Ovary (tissue), 9 donors: ENCODE results near the gene PPP4R3A. TPM values are rescaled to one million over a fixed set of nuclear protein-coding genes. Genes with fewer than 3 reads are reported as not detected.

Experiments
- DNase-seq, 5 donors: peaks; one replicate each; pipeline ENCODE4 v3.0.0-alpha.2; 2019 to 2020
- H3K27ac ChIP-seq, 2 donors: fragments of 200-600 bp; one replicate each; pipeline versions ENCODE4 v1.5.1 to v1.8.0; 2019 to 2022
- H3K27me3 ChIP-seq: fragments of 200-600 bp; one replicate; pipeline ENCODE4 v1.8.0; 2022
- H3K36me3 ChIP-seq: fragments of 200-600 bp; sonication (generic); one replicate; pipeline ENCODE4 v1.5.1; 2019
- H3K4me1 ChIP-seq: one replicate; pipeline ENCODE4 v1.8.1; 2013; ENCODE audit warnings: mild to moderate bottlenecking, moderate library complexity; ENCODE audit not compliant: insufficient read depth
- H3K4me3 ChIP-seq: fragments of 200-600 bp; sonication (generic); one replicate; pipeline ENCODE4 v1.5.1; 2017
- H3K9me3 ChIP-seq, 2 donors: fragments of 200-600 bp in 1 of 2; sonication (generic) in 1 of 2; one replicate each; pipeline versions ENCODE4 v1.5.1 to v1.8.1; 2013 to 2019; ENCODE audit warnings: mild to moderate bottlenecking in 1 of 2, moderate library complexity in 1 of 2
- EP300 ChIP-seq: sonication (generic); formaldehyde crosslinking; IDR thresholded peaks from one replicate; pipeline ENCODE4 v1.6.1; 2017; ENCODE audit warnings: antibody characterized with exemption
- POLR2A ChIP-seq: fragments of 450-650 bp; IDR thresholded peaks from one replicate; pipeline ENCODE4 v1.6.1; 2017; ENCODE audit warnings: antibody characterized with exemption, mild to moderate bottlenecking, moderate library complexity
- WGBS, 3 donors: extraction: QIAGEN DNeasy Blood & Tissue Kit in 1 of 3; methylation state at CpG; one replicate each; pipeline versions ENCODE4 v1.1.5 to v1.1.7; 2013 to 2017; 5-methylcytosine and 5-hydroxymethylcytosine counted together
- intact Hi-C, 4 donors: fragments of 100-400 bp; cut with DNase I; formaldehyde crosslinking; loops; one replicate each; pipeline versions ENCODE4 v1.11.0 to v1.15.1; 2022 to 2023
- polyA plus RNA-seq, 2 donors: library from polyadenylated mRNA; stranded (reverse); fragments of 200-250 nt in 1 of 2; fragments of 350-450 nt in 1 of 2; fragmentation: Illumina TruSeq in 1 of 2; extraction: RNeasy Lipid Tissue Mini Kit (QIAGEN cat#74804) in 1 of 2; gene quantifications; one replicate each; pipeline ENCODE4 v1.2.3, GENCODE V29; 2013 to 2014
- total RNA-seq, 7 donors: library from RNA; depleted of rRNA in 2 of 7; stranded (reverse); fragments of >200 nt in 2 of 7; fragmentation: NEBNext Ultra II Directional in 3 of 7; extraction: Animal tissue kit (Norgen Biotek cat#: 25700) in 3 of 7; gene quantifications; one replicate each; pipeline versions ENCODE4 v1.1.0 to v1.2.4, GENCODE V29; 2016 to 2023
- TF ChIP-seq, protein P1 (sequence below), 3 donors: fragments of 450-650 bp in 2 of 3; fragments of 200-600 bp in 1 of 3; IDR thresholded peaks; one replicate each; pipeline versions ENCODE4 v1.5.1 to v1.8.0; 2016 to 2022; ENCODE audit warnings: antibody characterized with exemption in 3 of 3, mild to moderate bottlenecking in 1 of 3
- donor health status: DM: no; HTN: no; CAD: no; lungs with moderate emphysema.
- donor health status: DM: no; HTN: no; CAD: no.
- donor health status: Bipolar disorder and iron deficiency.
- donor health status: DM: yes; HTN: yes; CAD: no.
- donor health status: DM: no; HTN: no; CAD: no.
- donor health status: DM: yes; HTN: yes; CAD: no.

PPP4R3A gene
- total and polyA plus RNA-seq, 9 donors, result 50.0 to 86.3 (median 65.1) TPM

DNA sequence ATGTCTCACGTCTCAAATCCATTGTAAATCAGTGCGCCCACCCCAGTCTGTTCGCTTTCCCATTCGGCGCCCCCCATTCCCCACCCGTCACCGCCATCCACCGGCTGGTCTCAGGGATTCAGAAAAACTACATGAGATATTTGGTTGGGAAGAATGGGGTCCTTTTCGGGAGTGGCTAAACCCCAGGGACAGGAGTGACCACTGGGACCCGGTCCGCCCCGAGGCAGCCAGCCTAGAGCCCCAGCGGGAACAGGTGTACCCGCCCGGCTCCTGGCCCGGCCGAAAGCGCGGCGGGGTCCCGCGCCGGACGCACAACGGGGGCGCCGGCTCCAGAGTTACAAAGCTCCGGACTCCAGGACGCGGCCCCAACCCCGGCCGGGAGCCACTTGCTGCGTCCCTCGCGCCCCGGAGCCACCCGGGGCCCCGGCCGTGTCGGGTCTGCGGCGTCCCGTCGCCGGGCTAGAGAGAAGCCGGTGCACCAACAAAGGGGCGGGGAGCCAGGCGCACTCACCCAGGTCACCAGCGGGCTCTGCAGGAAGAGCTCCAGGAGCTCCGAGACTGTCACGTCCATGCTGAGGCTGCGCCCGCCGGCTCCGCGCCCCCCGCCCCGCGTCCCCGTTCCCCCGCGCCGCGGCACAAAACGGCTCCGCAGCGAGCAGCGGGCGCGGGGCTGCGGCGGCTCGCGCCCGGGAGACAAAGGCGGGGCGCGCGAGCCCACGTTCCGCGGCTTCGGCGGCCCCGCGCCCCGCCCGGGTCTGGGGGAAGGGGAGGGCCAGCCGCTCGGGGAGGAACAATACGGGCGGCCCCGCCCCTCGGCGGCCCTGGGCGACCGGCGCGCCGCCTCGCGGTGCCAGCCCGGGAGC lies 92.8 kb downstream of the PPP4R3A start, which contains the start of gene CCDC88C:
CCDC88C (minus strand) TSS at position 701 of the 863 bp plus-strand sequence; CDS start at position 571, 130 bp downstream.
- H3K4me1 ChIP-seq, result peaks cover 5% of the 10 kb centered on the region
- H3K27me3 ChIP-seq, result no peaks in the 10 kb centered on the region
- peak in 2 of 5 donors; percentile 43 to 49 for DNase-seq
- H3K4me3 ChIP-seq, result peak within 1 kb of the TSS; percentile 44
- WGBS, 3 donors, result 1 to 3% (median 2%) methylated on average over 51 to 99 of the region's 103 CpGs
- no peak within 1 kb of the TSS for H3K27ac ChIP-seq
- H3K9me3 ChIP-seq, result no peaks in the 10 kb centered on the region
- TF ChIP-seq, protein P1, sequence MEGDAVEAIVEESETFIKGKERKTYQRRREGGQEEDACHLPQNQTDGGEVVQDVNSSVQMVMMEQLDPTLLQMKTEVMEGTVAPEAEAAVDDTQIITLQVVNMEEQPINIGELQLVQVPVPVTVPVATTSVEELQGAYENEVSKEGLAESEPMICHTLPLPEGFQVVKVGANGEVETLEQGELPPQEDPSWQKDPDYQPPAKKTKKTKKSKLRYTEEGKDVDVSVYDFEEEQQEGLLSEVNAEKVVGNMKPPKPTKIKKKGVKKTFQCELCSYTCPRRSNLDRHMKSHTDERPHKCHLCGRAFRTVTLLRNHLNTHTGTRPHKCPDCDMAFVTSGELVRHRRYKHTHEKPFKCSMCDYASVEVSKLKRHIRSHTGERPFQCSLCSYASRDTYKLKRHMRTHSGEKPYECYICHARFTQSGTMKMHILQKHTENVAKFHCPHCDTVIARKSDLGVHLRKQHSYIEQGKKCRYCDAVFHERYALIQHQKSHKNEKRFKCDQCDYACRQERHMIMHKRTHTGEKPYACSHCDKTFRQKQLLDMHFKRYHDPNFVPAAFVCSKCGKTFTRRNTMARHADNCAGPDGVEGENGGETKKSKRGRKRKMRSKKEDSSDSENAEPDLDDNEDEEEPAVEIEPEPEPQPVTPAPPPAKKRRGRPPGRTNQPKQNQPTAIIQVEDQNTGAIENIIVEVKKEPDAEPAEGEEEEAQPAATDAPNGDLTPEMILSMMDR (IDR thresholded peaks at IDR 0.05), result no peak
- TF ChIP-seq POLR2A (no peak), EP300 (no peak)
- intact Hi-C loops, result loop anchor here in 3 of 4 donors (5.0 to 10.0 kb wide), 2 partner anchors 90 to 93 kb away; no protein-coding TSS in a partner anchor
- H3K36me3 ChIP-seq, result no peaks in the 10 kb centered on the region

DNA sequence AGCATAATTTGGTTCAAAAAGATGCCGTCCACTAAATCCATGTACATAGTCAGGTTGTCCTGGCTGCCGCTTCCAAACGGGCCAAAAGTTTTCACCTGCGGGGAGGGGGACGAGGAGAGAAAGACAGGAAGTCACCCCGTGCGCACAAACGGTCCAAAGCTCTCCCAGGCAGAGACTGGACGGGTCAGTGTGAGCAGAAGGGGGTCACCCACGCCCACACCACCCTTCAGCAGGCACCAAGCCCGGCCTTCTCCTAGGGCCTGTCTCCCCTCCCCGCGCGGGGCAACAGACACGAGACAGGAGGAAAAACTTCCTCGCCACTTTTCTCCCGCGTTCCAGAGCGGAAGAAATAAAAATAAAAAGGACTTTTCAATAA lies 93.4 kb downstream of the PPP4R3A start:
- Histone ChIP-seq H3K27ac (no peak overlapping the region), H3K36me3 (no peaks in the 10 kb centered on the region), H3K9me3 (no peaks in the 10 kb centered on the region), H3K4me3 (peak overlapping the region; percentile 44), H3K27me3 (no peaks in the 10 kb centered on the region), H3K4me1 (peaks cover 5% of the 10 kb centered on the region)
- intact Hi-C loops, result loop anchor here in 3 of 4 donors (5.0 to 10.0 kb wide), 2 partner anchors 89 to 92 kb away; no protein-coding TSS in a partner anchor
- no peak for DNase-seq
- TF ChIP-seq POLR2A (no peak), EP300 (no peak)
- TF ChIP-seq, protein P1 (IDR thresholded peaks at IDR 0.05), result no peak
- WGBS, 3 donors, result 24 to 38% (median 38%) methylated on average over 18 to 19 of the region's 19 CpGs

DNA sequence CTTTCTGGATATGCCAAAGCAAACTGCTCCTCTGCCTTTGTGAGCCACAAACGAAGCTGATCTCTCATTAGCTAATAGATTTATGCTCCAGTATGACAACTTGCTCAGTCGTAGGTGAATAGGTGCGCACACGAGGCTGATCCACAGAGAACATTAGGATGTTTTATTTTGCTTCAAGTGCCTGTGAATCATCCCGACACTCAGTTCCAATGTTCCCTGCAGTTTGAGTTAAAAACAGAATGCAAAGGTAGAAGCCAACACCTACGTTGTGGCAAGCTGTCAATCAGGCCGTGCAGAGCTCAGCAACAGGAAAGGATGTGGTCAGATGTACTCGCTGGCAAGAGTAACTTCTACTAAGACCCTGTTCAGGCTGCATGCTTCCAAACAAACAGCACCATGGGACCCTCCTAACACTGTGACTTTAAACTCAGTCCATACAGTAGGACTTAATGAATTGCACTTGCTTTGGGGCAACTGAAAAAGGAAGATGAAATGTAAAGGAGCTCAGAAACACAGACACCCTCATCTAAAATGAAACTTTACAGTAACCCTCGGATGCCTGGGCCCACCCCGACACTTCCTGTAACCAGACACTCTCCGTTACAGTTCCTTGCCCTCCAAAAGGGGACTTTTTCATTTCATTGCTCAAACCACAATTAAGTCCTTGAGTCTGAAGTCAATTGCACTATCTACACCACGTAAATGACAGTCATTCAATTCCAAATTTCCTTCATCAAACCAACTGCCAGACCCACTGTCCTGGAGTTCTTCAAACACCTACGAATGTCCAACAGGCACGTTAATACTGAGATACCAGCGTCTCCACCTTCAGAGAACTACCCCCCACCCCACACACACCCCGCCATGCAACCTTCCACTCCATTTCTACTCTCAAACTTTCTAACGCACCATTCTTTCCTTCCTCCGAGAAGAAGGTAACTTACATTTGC lies 94.0 kb downstream of the PPP4R3A start:
- Histone ChIP-seq H3K27ac (no peak overlapping the region), H3K9me3 (no peaks in the 10 kb centered on the region), H3K36me3 (no peaks in the 10 kb centered on the region), H3K4me1 (peaks cover 5% of the 10 kb centered on the region), H3K27me3 (no peaks in the 10 kb centered on the region), H3K4me3 (peak overlapping the region; percentile 44)
- TF ChIP-seq EP300, result no peak
- TF ChIP-seq POLR2A, result no peak
- TF ChIP-seq, protein P1 (IDR thresholded peaks at IDR 0.05), result no peak
- intact Hi-C loops, result loop anchor here in 3 of 4 donors (5.0 to 10.0 kb wide), 2 partner anchors 89 to 91 kb away; no protein-coding TSS in a partner anchor
- no peak for DNase-seq
- 73 to 85% (median 77%) methylated on average over 18 of the region's 18 CpGs for WGBS, 3 donors

DNA sequence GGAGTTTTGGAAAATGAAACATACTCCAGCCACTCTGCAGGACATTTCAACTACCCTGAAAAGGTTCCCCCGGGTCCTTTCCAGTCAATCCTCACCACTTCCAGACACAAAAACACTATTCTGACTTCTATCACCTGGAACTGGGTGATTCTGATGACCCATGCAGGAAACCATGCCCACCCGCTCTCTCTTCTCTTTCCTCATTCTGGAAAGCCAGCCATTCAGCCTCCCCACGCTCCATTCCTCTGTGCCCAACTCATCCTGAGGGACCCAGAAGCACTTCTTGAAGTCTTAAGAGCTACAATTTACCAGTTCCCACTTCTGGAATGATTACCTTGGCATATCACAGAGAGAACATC lies 95.7 kb downstream of the PPP4R3A start:
- no peak for DNase-seq
- H3K27ac ChIP-seq, result no peak overlapping the region
- H3K4me3 ChIP-seq, result no peak overlapping the region
- H3K9me3 ChIP-seq, result no peaks in the 10 kb centered on the region
- TF ChIP-seq, protein P1 (IDR thresholded peaks at IDR 0.05), result no peak
- no peak for TF ChIP-seq EP300
- TF ChIP-seq POLR2A, result no peak
- WGBS, 3 donors, result 90 to 96% (median 94%) methylated on average over 3 of the region's 3 CpGs
- H3K36me3 ChIP-seq, result no peaks in the 10 kb centered on the region
- H3K27me3 ChIP-seq, result no peaks in the 10 kb centered on the region
- peaks cover 5% of the 10 kb centered on the region for H3K4me1 ChIP-seq
- intact Hi-C loops, result loop anchor here in 1 of 4 donors (10.0 kb wide), 1 partner anchor 90 kb away; no protein-coding TSS in a partner anchor
